ENCODE measurements around the gene KCTD2.
"Not testable (repeated sequence)": the region's sequence is repeated elsewhere in the genome, so short reads cannot be mapped to it uniquely, and the experiment has no call there.

Gene KCTD2, protein sequence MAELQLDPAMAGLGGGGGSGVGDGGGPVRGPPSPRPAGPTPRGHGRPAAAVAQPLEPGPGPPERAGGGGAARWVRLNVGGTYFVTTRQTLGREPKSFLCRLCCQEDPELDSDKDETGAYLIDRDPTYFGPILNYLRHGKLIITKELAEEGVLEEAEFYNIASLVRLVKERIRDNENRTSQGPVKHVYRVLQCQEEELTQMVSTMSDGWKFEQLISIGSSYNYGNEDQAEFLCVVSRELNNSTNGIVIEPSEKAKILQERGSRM

GRCh38 chr17:75046407-75047289, at the start of gene KCTD2, which contains the start of gene ATP5PD:
Gene KCTD2 (plus strand): TSS chr17:75047225. CDS start chr17:75047251, 26 bp downstream.
Gene ATP5PD (minus strand): TSS chr17:75046969. CDS start chr17:75042650, 4,319 bp downstream.
- DNase-seq = peak; percentile 98

- DNase-seq = no peak
These were observed 48.2 kb upstream of the KCTD2 start for GRCh38 chr17:74998783-74999182.

DNA sequence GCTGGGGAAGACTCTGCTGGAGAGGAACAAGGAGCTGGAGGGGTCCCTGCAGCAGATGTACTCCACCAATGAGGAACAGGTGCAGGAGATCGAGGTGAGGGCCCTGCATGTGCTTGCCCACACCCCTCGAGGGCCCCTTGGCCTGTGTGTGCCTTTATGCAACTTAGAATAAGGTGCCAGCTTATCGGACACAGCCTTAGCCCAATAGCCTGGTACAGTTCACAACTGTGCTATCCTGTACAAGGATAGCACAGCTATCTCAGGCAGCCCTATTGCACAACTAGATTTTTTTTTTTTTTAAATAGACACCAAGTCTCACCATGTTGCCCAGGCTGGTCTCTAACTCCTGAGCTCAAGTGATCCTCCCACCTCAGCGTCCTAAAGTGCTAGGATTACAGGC, 47.5 kb upstream of the KCTD2 start:
- DNase-seq = no peak

GRCh38 chr17:75001915-75002843, 44.8 kb upstream of the KCTD2 start:
- no peak for DNase-seq

GRCh38 chr17:75003070-75003956, 43.7 kb upstream of the KCTD2 start:
- DNase-seq = no peak

GRCh38 chr17:75003957-75004355, 43.1 kb upstream of the KCTD2 start:
- no peak for DNase-seq

DNA sequence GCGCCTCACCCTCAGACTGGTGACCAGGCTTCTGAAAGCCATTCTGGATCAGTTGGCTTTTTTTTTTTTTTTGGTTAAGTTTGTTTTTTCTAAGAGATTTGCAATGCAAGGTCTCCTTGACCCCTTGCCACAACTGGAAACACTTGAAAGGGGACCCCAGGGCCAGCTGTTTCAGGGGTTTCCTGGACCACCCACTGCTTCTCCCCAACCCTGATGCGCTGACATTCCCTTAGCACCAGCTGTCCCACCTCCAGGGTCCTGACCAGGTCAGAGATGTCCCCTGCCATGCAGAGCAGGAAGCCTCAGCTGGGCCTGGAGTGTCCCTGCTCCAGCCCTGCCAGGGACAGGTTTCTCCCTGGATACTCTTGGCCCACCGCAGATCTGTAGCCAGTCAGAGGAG, 42.7 kb upstream of the KCTD2 start:
- no peak for DNase-seq

GRCh38 chr17:75005291-75005690, 41.7 kb upstream of the KCTD2 start:
- no peak for DNase-seq

DNA sequence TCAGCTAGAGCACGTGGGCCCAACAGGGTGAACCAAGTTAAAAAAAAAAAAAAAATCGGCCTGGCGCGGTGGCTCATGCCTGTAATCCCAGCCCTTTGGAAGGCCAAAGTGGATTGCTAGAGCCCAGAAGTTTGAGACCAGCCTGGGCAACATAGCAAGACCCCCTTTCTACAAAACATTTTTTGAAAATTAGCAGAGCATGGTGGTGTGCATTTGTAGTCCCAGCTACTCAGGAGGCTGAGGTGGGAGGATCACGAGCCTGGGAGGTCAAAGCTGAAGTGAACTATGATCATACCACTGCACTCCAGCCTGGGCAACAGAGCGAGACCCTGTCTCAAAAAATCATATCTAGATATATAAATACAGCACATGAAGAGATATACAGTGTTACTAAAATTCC, 40.9 kb upstream of the KCTD2 start:
- DNase-seq = not testable (repeated sequence)

GRCh38 chr17:75006653-75007052, 40.4 kb upstream of the KCTD2 start:
- no peak for DNase-seq

- no peak for DNase-seq
These were observed 38.7 kb upstream of the KCTD2 start for GRCh38 chr17:75008373-75008772.

GRCh38 chr17:75009139-75009724, 37.8 kb upstream of the KCTD2 start:
- no peak for DNase-seq

GRCh38 chr17:75010683-75011400, 36.2 kb upstream of the KCTD2 start:
- DNase-seq = peak; percentile 96

DNA sequence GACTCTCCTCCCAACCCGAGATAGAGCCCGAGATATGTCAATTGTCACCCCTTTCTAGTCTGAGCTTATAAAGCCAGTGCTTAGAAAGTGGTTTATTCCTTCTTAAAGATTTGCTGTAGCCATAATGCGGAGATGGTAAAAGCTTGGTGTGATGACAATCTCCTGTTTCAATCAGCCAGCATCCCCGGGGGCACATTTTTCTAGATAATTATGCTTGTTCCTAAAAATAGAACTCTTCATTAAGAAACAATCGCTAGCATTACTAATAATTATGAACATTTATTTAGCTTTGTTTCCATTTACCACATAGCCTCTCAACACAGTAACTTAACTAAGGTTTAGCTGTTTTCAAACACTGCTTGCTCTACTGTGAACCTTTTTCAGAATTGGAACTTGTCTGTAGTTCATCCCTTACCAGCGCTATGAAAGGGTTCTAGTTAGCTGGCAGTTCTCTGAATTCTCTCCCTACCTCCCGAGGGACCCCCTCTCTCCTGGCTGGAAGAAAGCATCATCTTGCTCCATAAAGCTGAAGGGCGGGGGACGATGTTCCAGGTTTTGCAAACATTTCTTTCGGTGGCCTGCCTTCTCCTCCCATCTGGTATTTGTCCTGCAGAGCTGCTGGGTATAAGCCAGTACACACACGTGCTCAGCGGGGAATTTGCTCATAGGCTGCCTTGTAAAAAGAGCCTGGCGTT, 35.5 kb upstream of the KCTD2 start:
- peak; percentile 72 for DNase-seq

DNA sequence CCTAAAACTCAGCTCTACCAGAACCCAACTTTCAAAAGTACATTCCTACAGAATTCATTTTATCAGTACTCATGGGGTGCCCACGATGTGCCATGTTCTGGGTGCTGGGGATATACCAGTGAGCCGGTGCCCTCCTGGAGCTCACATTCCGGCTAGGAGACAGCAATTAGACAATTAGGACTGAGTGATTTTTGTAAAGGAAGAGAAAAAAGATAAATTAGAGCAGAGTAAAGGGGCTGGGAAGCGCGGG, 35.0 kb upstream of the KCTD2 start:
- DNase-seq = no peak

- DNase-seq = peak; percentile 92
These were observed 34.5 kb upstream of the KCTD2 start, which contains the start of gene MRPL58 for GRCh38 chr17:75012346-75013091. Gene MRPL58 (plus strand): TSS chr17:75012670. CDS start chr17:75012687, 17 bp downstream.

- no peak for DNase-seq
These were observed 33.9 kb upstream of the KCTD2 start for GRCh38 chr17:75013092-75013559.

DNA sequence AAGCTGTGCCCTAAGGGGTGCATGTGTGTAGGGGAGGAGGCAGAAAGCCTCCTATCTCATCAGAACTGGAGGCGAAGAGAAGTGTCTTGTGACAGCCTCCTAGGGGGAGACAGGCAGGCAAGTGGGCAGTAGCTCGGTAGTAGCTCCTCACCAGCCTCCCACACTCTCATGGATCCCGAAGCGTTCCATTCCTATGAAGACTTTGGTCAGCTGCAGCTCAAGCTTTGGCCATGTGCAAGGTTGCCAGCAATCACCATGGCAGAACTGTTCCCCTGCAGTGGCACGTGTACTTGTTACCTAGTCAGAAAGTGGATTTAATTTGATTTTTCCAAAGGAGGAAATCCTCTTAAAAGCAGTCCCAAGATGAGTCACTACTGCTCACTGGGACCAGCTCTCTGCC, 27.9 kb upstream of the KCTD2 start:
- peak; percentile 70 for DNase-seq

DNA sequence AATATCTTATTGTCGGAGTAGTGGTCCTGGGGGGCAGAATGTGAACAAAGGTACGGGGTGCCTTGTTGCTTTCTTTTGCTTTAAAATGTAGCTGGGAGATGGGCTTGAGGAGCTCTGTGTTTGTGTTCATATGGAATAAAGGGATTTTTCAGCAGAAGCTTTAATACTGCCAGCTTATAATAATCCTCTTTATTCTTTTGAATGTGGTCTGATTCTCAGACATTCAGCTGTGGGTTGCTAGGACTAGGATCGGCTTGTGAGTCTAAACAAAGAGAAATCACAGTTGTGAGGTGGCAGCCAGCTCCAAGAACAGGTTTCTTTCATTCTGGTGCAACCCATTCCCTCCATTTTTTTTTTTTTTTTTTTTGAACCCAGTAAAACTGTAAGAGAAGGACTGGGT, 27.3 kb upstream of the KCTD2 start:
- DNase-seq = peak; percentile 81

Data from NCI-H82 (cell line).